Measurements from ENCODE around the gene MAP4K1. TPM values are rescaled to one million over a fixed set of nuclear protein-coding genes. Genes with fewer than 3 reads are reported as not detected.

MAP4K1 gene
- total RNA-seq, 1 donor from 2014 or later: 6.3 TPM

DNA sequence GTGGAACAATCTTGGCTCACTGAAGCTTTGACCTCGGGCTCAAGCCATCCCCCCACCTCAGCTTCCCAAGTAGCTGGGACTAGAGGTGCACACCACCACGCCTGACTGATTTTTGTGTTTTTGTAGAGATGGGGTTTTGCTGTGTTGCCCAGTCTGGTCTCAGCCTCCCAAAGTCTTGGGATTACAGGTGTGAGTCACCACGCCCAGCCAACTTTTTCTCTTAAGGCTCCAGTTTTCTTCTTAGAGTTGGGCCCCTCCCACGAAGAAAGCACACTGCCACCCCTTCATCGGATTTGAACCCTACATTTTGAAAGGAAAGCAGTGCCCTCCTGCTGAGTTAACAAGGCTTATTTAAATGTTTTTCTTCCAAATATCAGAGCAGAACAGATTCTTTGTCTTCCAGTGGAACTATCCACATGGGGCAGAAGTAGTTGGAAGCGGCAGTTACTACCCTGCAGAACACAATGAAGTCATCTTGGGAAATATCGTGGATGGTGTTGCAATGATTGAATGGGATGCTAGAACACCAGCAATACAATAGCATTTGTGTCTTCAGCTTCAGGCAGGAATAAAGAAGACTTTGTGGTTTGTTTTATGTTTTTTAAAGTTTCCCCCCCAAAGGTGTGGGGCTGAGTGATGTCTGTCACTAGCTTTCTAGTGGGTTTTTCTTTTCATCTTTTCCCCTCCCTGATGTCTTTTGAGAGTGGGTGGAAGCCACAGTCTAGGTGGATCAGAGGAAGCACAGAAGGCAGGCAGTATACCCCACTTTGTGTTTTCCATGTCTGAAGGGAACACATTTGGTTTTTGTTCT is 38.6 kb upstream of the MAP4K1 start:
- no peaks in the 10 kb centered on the region for H3K36me3 Mint-ChIP-seq (ENCODE audit: unreplicated experiment)
- peak overlapping the region; percentile 79 for H3K4me3 Mint-ChIP-seq (ENCODE audit: unreplicated experiment)
- peak overlapping the region; percentile 98 for H3K27ac Mint-ChIP-seq (ENCODE audit: unreplicated experiment)
- DNase-seq: no peak
- H3K4me1 Mint-ChIP-seq (ENCODE audit: low read depth, unreplicated experiment): peaks cover 63% of the 10 kb centered on the region
- H3K27me3 Mint-ChIP-seq (ENCODE audit: unreplicated experiment): peaks cover 10% of the 10 kb centered on the region
- peaks cover 19% of the 10 kb centered on the region for H3K9me3 Mint-ChIP-seq (ENCODE audit: unreplicated experiment)
- TF ChIP-seq, protein P1, sequence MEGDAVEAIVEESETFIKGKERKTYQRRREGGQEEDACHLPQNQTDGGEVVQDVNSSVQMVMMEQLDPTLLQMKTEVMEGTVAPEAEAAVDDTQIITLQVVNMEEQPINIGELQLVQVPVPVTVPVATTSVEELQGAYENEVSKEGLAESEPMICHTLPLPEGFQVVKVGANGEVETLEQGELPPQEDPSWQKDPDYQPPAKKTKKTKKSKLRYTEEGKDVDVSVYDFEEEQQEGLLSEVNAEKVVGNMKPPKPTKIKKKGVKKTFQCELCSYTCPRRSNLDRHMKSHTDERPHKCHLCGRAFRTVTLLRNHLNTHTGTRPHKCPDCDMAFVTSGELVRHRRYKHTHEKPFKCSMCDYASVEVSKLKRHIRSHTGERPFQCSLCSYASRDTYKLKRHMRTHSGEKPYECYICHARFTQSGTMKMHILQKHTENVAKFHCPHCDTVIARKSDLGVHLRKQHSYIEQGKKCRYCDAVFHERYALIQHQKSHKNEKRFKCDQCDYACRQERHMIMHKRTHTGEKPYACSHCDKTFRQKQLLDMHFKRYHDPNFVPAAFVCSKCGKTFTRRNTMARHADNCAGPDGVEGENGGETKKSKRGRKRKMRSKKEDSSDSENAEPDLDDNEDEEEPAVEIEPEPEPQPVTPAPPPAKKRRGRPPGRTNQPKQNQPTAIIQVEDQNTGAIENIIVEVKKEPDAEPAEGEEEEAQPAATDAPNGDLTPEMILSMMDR (IDR thresholded peaks at IDR 0.05; ENCODE audit: partially characterized antibody, unreplicated experiment): no peak

DNA sequence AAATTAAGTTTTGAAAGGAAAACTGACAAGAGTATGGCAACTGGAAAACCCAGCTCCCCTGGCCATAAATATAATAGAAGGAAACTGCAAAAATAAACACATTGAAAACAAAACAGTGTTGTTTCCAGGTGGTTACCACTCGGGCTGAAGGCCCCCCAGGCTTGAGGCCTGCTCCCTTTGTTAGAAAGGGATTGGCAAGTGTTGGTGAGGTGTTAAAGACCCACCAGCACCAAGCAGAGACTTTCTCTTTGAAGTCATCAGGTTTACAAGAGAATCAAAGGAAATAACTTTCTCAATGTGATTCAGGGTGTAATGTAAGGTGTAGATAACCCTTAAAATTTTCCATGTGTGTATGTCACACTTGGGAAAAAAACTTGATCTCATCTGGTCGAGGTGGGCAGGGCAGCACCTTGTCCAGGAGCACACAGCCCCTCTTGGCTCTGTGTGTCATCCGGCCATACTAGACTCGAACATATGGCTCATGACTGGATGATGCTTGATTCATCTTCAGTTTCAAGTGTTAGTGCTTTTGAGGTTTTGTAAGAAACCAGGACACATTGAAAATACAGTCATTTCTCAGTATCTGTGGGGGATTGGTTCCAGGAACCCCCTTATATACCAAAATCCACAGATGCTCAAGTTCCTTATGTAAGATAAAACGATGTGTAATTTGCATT is 37.5 kb upstream of the MAP4K1 start:
- H3K4me3 Mint-ChIP-seq (ENCODE audit: unreplicated experiment): peak overlapping the region; percentile 79
- peaks cover 58% of the 10 kb centered on the region for H3K4me1 Mint-ChIP-seq (ENCODE audit: low read depth, unreplicated experiment)
- H3K36me3 Mint-ChIP-seq (ENCODE audit: unreplicated experiment): no peaks in the 10 kb centered on the region
- TF ChIP-seq, protein P1 (IDR thresholded peaks at IDR 0.05; ENCODE audit: partially characterized antibody, unreplicated experiment): no peak
- no peak for DNase-seq
- peaks cover 21% of the 10 kb centered on the region for H3K9me3 Mint-ChIP-seq (ENCODE audit: unreplicated experiment)
- peaks cover 10% of the 10 kb centered on the region for H3K27me3 Mint-ChIP-seq (ENCODE audit: unreplicated experiment)
- peak overlapping the region; percentile 98 for H3K27ac Mint-ChIP-seq (ENCODE audit: unreplicated experiment)

DNA sequence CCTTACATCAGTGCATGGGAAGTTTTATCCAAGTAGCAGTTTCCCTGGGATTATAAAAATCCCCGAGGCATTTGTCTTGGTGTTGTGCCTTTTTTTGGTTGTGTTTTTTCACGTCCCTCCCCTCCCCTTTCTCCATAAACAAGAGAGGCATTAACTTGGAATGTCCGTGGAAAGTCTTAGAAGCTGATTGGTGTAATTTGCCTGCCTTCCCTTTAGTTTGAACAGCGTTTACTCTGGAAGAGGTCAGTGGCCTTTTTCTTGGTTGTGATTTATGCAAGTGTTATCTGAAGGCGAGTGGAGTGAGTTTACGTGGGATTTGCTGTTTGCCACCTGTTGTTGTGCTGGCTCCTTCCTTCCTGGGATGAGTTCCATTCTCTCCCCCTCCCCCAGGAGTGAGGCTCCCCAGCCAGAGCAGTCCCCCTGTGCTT is 36.9 kb upstream of the MAP4K1 start:
- TF ChIP-seq, protein P1 (IDR thresholded peaks at IDR 0.05; ENCODE audit: partially characterized antibody, unreplicated experiment): no peak
- Mint-ChIP-seq H3K9me3 (ENCODE audit: unreplicated experiment) (peaks cover 23% of the 10 kb centered on the region), H3K36me3 (ENCODE audit: unreplicated experiment) (no peaks in the 10 kb centered on the region), H3K27ac (ENCODE audit: unreplicated experiment) (peak overlapping the region; percentile 98), H3K4me3 (ENCODE audit: unreplicated experiment) (peak overlapping the region; percentile 79), H3K27me3 (ENCODE audit: unreplicated experiment) (peaks cover 10% of the 10 kb centered on the region), H3K4me1 (ENCODE audit: low read depth, unreplicated experiment) (peaks cover 61% of the 10 kb centered on the region)
- no peak for DNase-seq

DNA sequence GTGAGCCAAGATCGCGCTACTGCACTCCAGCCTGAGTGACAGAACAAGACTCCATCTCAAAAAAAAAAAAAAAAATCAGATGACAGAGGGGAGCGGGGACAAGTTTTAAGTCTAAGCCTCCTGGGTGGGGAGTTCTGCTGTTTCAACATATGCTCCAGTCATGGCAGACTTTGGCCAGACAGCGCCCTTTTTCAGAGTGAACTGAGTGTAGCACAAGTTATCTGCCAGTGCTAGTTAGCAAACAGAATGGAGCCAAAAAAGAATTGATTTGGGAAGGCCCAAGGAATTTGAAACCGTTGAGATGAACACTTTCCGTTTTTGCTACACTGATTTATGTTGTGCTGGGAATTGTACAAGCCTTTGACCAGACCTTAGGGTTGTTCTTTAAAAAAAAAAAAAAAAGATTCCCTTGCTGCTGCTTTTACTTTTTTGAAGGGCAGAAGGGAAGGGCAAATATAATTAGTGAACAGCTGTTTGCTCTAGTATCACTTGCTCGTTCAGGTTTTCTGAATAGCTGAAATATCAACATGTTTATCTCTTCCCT is 35.3 kb upstream of the MAP4K1 start:
- peak overlapping the region; percentile 98 for H3K27ac Mint-ChIP-seq (ENCODE audit: unreplicated experiment)
- peak overlapping the region; percentile 98 for H3K4me3 Mint-ChIP-seq (ENCODE audit: unreplicated experiment)
- peaks cover 21% of the 10 kb centered on the region for H3K27me3 Mint-ChIP-seq (ENCODE audit: unreplicated experiment)
- TF ChIP-seq, protein P1 (IDR thresholded peaks at IDR 0.05; ENCODE audit: partially characterized antibody, unreplicated experiment): no peak
- DNase-seq: no peak
- H3K9me3 Mint-ChIP-seq (ENCODE audit: unreplicated experiment): peaks cover 36% of the 10 kb centered on the region
- H3K36me3 Mint-ChIP-seq (ENCODE audit: unreplicated experiment): peaks cover 4% of the 10 kb centered on the region
- H3K4me1 Mint-ChIP-seq (ENCODE audit: low read depth, unreplicated experiment): peaks cover 54% of the 10 kb centered on the region

All from glutamatergic neuron (in vitro differentiated cells).